NCI-H1436 treated with DMSO at 0.1 percent for 48 hours (cell line): ENCODE measurements around the gene VEZF1.

Experiments
- DNase-seq: peaks from one replicate; lab custom pipeline; 2025; lab: John Stamatoyannopoulos, UW

The VEZF1 gene

DNA sequence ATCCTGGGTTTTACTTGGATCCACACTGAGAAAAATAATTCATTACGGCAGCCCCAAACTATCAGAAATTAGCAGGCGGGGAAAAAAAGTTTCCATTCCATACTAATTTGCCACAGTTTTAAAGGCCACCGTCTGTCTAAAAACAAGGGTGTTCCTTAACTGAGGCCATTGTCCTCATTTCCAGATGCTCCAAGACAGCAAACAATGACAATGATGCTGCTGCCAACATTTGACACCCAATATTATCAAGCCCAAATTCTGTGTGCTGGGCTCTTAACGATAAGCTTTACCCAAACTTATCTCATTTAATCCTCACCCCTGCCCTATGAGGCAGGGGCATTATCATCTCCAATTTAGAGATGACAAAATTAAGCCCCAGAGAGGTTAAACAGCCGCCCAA is 59.1 kb downstream of the VEZF1 start:
- no peak for DNase-seq

DNA sequence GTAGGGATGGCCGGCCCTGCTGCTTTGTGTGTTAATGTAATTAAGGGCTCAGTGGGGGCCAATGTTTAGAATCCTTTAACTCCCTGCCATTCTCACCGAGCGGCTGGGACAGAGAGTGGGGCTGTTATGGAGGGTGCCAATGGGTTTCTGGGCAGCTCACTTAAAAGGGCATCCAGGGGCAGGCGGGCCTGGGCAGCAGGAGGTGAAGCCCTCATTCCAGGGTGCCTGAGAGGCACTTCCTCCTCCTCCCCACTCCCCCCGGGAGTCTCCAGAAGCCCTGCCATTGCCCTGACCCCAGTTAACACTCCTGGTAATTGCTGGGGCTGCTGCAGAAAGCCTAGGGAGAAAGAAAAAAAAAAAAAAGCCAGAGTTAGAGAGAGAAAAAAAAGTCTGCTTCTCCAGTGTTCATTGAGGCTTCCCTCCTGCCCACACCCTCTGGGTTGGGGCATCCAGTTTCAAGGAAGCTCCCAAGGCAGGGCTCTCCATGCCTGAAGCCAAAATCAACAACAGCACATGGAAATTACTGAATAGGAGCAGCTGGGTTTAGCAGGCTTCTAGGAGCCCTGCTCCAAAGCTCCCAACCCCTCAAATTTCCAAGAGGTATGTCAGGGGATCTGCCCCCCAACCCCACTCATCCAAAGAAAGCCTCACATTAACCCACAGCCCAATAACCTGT is 60.9 kb downstream of the VEZF1 start:
- DNase-seq = no peak

DNA sequence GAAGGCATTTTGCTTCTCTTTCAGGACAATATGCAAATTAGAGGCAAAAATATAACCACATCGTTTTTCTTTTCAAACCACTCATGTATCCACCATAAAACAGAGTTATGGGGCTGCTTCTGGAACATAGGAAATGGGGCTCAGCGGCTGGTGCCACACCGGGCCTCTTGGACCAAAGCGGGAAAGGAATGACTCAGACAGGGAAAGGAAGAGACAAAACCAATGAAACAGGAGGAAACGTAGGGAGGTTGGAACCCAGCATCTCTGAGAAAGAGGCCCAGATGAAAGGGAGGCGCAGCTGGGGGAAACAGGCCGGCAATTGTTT is 61.4 kb downstream of the VEZF1 start:
- no peak for DNase-seq

DNA sequence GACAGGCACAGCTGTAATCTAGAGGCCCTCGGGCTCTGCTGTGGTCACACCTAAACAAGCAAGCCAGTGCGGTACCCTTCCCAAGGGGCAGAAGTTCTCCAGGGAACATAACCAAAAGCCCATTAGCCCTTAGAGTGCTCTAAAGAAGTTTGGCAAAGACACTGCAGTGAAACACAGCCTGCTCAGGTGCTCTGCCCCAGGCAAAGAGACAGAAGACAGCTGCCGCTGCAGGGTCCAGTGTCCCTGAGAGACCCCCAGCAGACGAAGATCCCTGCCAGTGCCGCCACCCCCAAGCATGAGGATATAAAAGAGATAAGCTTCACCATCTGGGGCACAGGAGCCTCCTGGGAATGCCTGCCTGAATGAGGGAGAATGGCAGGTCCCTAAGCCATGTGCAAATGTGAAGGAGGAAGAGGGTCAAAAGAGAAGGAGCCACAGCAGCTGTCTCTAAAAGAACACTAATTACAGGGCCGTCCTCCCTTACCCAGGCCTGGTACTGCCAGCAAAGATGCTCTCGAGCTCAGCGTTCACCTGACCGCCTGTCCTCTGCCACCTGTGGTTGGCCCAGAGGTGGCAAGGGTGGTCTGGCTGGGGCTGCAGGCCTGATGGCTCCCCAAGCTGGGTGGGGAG is 62.6 kb downstream of the VEZF1 start:
- no peak for DNase-seq

DNA sequence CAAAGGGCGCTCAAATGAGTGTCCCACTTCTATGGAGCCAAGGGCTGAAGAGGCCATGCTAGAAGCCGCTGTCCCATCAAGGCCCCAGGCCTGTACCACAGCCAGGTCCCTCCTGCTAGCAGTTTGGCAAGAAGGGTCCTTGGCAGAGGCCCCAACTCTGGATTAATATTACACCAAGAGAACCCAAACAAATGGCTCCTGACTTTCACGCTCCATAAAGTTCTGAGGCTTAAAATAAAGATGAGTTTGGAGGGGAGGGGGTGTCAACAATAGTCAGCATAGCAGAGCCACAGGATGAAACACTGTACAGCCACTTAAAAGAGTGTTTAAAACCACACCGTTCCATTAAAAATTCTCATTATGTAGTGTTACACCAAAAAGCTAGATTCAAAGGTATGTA is 63.4 kb downstream of the VEZF1 start:
- no peak for DNase-seq
